Neural progenitor cell (in vitro differentiated cells): ENCODE results near the gene SLC12A7. TPM values are rescaled to one million over a fixed set of nuclear protein-coding genes. Genes with fewer than 3 reads are reported as not detected.

Experiments
- DNase-seq: peaks from one replicate; pipeline ENCODE4 v3.0.0-alpha.2; 2016; ENCODE audit warnings: low spot score
- H2AFZ ChIP-seq: fragments of 200-600 bp; sonication (generic); replicated peaks from 2 replicates; pipeline ENCODE4 v1.6.1; 2016; ENCODE audit warnings: antibody characterized with exemption
- H3F3A ChIP-seq: fragments of 200-600 bp; sonication (generic); 2 replicates; pipeline ENCODE4 v1.6.1; 2016; ENCODE audit warnings: antibody characterized with exemption, low read depth
- H3K27ac ChIP-seq: fragments of 200-600 bp; sonication (generic); 2 replicates; pipeline ENCODE4 v1.5.1; 2016; ENCODE audit warnings: mild to moderate bottlenecking
- H3K27me3 ChIP-seq: fragments of 200-600 bp; sonication (generic); 2 replicates; pipeline ENCODE4 v1.6.1; 2016; ENCODE audit warnings: mild to moderate bottlenecking, moderate library complexity
- H3K36me3 ChIP-seq: fragments of 200-600 bp; sonication (generic); 2 replicates; pipeline ENCODE4 v1.5.1; 2016
- H3K4me1 ChIP-seq: fragments of 200-600 bp; sonication (generic); 2 replicates; pipeline ENCODE4 v1.6.1; 2016; ENCODE audit warnings: mixed run types
- H3K4me2 ChIP-seq: fragments of 200-600 bp; sonication (generic); 2 replicates; pipeline ENCODE4 v1.6.1; 2016
- H3K4me3 ChIP-seq: fragments of 200-600 bp; sonication (generic); 2 replicates; pipeline ENCODE4 v1.5.1; 2016
- H3K79me2 ChIP-seq: fragments of 200-600 bp; sonication (generic); 2 replicates; pipeline ENCODE4 v1.6.1; 2016; ENCODE audit warnings: low read depth
- H3K9ac ChIP-seq: fragments of 200-600 bp; sonication (generic); 2 replicates; pipeline ENCODE4 v1.6.1; 2016
- H3K9me3 ChIP-seq: fragments of 200-600 bp; sonication (generic); 2 replicates; pipeline ENCODE4 v1.5.1; 2016; ENCODE audit warnings: low read depth
- H4K20me1 ChIP-seq: fragments of 200-600 bp; sonication (generic); 2 replicates; pipeline ENCODE4 v1.6.1; 2016; ENCODE audit warnings: low read depth
- H3K27ac Mint-ChIP-seq: 3 replicates; pipeline ENCODE4 v1.8.0; 2021; ENCODE audit warnings: mixed read lengths
- H3K27me3 Mint-ChIP-seq: 2 replicates; pipeline ENCODE4 v1.8.0; 2022; ENCODE audit warnings: low read depth, mild to moderate bottlenecking, inconsistent platforms, moderate library complexity, mixed read lengths; ENCODE audit not compliant: insufficient read depth
- H3K36me3 Mint-ChIP-seq: 3 replicates; pipeline ENCODE4 v1.8.0; 2021; ENCODE audit warnings: mixed read lengths
- H3K4me1 Mint-ChIP-seq: 3 replicates; pipeline ENCODE4 v1.8.0; 2021; ENCODE audit warnings: mixed read lengths
- H3K4me3 Mint-ChIP-seq: 3 replicates; pipeline ENCODE4 v1.8.0; 2021; ENCODE audit warnings: mild to moderate bottlenecking, moderate library complexity, mixed read lengths
- H3K9me3 Mint-ChIP-seq: 3 replicates; pipeline ENCODE4 v1.8.0; 2020; ENCODE audit warnings: mixed read lengths
- EZH2 ChIP-seq: fragments of 200-600 bp; sonication (generic); IDR thresholded peaks from 2 replicates; pipeline ENCODE4 v1.6.1; 2017; ENCODE audit warnings: antibody characterized with exemption, mild to moderate bottlenecking, moderate library complexity
- EZH2phosphoT487 ChIP-seq: fragments of 200-600 bp; sonication (generic); IDR thresholded peaks from 2 replicates; pipeline ENCODE4 v1.6.1; 2017; ENCODE audit warnings: antibody characterized with exemption
- total RNA-seq: library from RNA; depleted of rRNA; stranded (reverse); fragments of >200 nt; gene quantifications from 2 replicates; pipeline ENCODE4 v1.2.3, GENCODE V29; 2015; ENCODE audit warnings: low replicate concordance
- TF ChIP-seq, protein P1 (sequence below): fragments of 200-600 bp; sonication (generic); IDR thresholded peaks from 2 replicates; pipeline ENCODE4 v1.5.1; 2017; ENCODE audit warnings: antibody characterized with exemption, mild to moderate bottlenecking

Gene SLC12A7
- total RNA-seq, 1 donor from 2014 or later: 7.5 TPM

GRCh38 chr5:1052641-1053390 lies 59.0 kb downstream of the SLC12A7 start:
- H3K4me3 Mint-ChIP-seq: no peak overlapping the region
- no peak for DNase-seq
- no peak overlapping the region for H3K9ac ChIP-seq
- no peaks in the 10 kb centered on the region for H3F3A ChIP-seq
- H3K4me1 ChIP-seq: no peaks in the 10 kb centered on the region
- H3K9me3 ChIP-seq: no peaks in the 10 kb centered on the region
- H3K9me3 Mint-ChIP-seq: no peaks in the 10 kb centered on the region
- no peak overlapping the region for H3K4me3 ChIP-seq
- H4K20me1 ChIP-seq: no peaks in the 10 kb centered on the region
- no peak overlapping the region for H3K4me2 ChIP-seq
- H3K27ac ChIP-seq: no peak overlapping the region
- TF ChIP-seq, protein P1, sequence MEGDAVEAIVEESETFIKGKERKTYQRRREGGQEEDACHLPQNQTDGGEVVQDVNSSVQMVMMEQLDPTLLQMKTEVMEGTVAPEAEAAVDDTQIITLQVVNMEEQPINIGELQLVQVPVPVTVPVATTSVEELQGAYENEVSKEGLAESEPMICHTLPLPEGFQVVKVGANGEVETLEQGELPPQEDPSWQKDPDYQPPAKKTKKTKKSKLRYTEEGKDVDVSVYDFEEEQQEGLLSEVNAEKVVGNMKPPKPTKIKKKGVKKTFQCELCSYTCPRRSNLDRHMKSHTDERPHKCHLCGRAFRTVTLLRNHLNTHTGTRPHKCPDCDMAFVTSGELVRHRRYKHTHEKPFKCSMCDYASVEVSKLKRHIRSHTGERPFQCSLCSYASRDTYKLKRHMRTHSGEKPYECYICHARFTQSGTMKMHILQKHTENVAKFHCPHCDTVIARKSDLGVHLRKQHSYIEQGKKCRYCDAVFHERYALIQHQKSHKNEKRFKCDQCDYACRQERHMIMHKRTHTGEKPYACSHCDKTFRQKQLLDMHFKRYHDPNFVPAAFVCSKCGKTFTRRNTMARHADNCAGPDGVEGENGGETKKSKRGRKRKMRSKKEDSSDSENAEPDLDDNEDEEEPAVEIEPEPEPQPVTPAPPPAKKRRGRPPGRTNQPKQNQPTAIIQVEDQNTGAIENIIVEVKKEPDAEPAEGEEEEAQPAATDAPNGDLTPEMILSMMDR: no peak
- TF ChIP-seq EZH2phosphoT487 (no peak), EZH2 (no peak)
- H3K4me1 Mint-ChIP-seq: peaks cover 7% of the 10 kb centered on the region
- peaks cover 4% of the 10 kb centered on the region for H3K27me3 Mint-ChIP-seq
- no peak overlapping the region for H2AFZ ChIP-seq
- H3K79me2 ChIP-seq: no peaks in the 10 kb centered on the region
- no peak overlapping the region for H3K27ac Mint-ChIP-seq
- H3K36me3 Mint-ChIP-seq: peaks cover 8% of the 10 kb centered on the region
- H3K36me3 ChIP-seq: no peaks in the 10 kb centered on the region
- no peaks in the 10 kb centered on the region for H3K27me3 ChIP-seq

GRCh38 chr5:1052076-1052475 lies 59.8 kb downstream of the SLC12A7 start:
- Mint-ChIP-seq H3K4me3 (no peak overlapping the region), H3K27ac (peak overlapping the region; percentile 61), H3K9me3 (no peaks in the 10 kb centered on the region), H3K27me3 (peaks cover 5% of the 10 kb centered on the region), H3K4me1 (peaks cover 7% of the 10 kb centered on the region), H3K36me3 (peaks cover 8% of the 10 kb centered on the region)
- no peaks in the 10 kb centered on the region for H3K36me3 ChIP-seq
- H4K20me1 ChIP-seq: no peaks in the 10 kb centered on the region
- H3K4me1 ChIP-seq: no peaks in the 10 kb centered on the region
- DNase-seq: no peak
- no peaks in the 10 kb centered on the region for H3F3A ChIP-seq
- no peak overlapping the region for H3K27ac ChIP-seq
- H3K9ac ChIP-seq: no peak overlapping the region
- H3K4me2 ChIP-seq: no peak overlapping the region
- no peaks in the 10 kb centered on the region for H3K9me3 ChIP-seq
- no peaks in the 10 kb centered on the region for H3K79me2 ChIP-seq
- H3K4me3 ChIP-seq: no peak overlapping the region
- TF ChIP-seq EZH2: no peak
- TF ChIP-seq EZH2phosphoT487: no peak
- no peaks in the 10 kb centered on the region for H3K27me3 ChIP-seq
- H2AFZ ChIP-seq: no peak overlapping the region

DNA sequence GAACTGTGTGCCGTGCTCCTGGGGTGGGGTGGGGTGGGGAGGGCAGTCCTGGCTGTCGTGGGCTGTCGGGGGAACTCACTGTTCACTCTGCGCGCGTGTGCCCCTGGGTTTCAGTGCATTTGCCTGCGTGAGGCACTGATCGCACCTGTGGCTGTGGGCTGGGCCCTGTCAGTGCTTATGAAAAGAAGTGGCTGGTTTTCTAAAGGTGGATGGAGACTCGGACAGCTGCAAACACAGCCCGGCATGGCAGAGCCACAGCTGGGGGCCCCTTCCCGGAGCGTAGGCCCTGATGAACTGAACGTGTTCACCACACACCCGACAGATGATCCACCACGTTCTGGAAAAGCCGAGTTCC lies 60.5 kb downstream of the SLC12A7 start:
- H3K4me3 Mint-ChIP-seq: no peak overlapping the region
- peaks cover 8% of the 10 kb centered on the region for H3K27me3 Mint-ChIP-seq
- no peaks in the 10 kb centered on the region for H3F3A ChIP-seq
- H3K4me2 ChIP-seq: no peak overlapping the region
- H3K27me3 ChIP-seq: no peaks in the 10 kb centered on the region
- no peaks in the 10 kb centered on the region for H3K9me3 ChIP-seq
- H3K79me2 ChIP-seq: no peaks in the 10 kb centered on the region
- no peak overlapping the region for H3K27ac ChIP-seq
- H3K36me3 ChIP-seq: no peaks in the 10 kb centered on the region
- H3K27ac Mint-ChIP-seq: no peak overlapping the region
- H2AFZ ChIP-seq: no peak overlapping the region
- H3K36me3 Mint-ChIP-seq: peaks cover 8% of the 10 kb centered on the region
- no peak for DNase-seq
- no peaks in the 10 kb centered on the region for H3K4me1 ChIP-seq
- H3K4me3 ChIP-seq: no peak overlapping the region
- no peak overlapping the region for H3K9ac ChIP-seq
- no peaks in the 10 kb centered on the region for H3K9me3 Mint-ChIP-seq
- no peaks in the 10 kb centered on the region for H4K20me1 ChIP-seq
- TF ChIP-seq, protein P1: no peak
- TF ChIP-seq EZH2phosphoT487 (no peak), EZH2 (no peak)
- H3K4me1 Mint-ChIP-seq: peaks cover 7% of the 10 kb centered on the region
